Keratinocyte (primary cell): ENCODE measurements around the gene ZNF831. TPM values are rescaled to one million over a fixed set of nuclear protein-coding genes. Genes with fewer than 3 reads are reported as not detected.

Experiments used
- DNase-seq: peaks from one replicate; pipeline ENCODE4 v3.0.0-alpha.2; 2011; ENCODE audit warnings: low read depth, missing footprints, low spot score
- FAIRE-seq: peaks from 2 replicates; lab custom pipeline; 2011; peaks lifted over from hg19 to GRCh38; lab: Jason Lieb, UNC
- H2AFZ ChIP-seq: 2 replicates; pipeline ENCODE4 v1.6.0; 2012; ENCODE audit warnings: low read length, control low read depth, inconsistent platforms; ENCODE audit not compliant: control insufficient read depth
- H3K27ac ChIP-seq: 2 replicates; pipeline ENCODE4 v1.5.1; 2011; ENCODE audit warnings: low read length; ENCODE audit not compliant: control insufficient read depth, insufficient read depth
- H3K27me3 ChIP-seq: 3 replicates; pipeline ENCODE4 v1.6.0; 2011; ENCODE audit warnings: low read length; ENCODE audit not compliant: control insufficient read depth, insufficient read depth; ENCODE audit errors: extremely low read depth
- H3K36me3 ChIP-seq, 2 experiments: 2 replicates in 1 of 2; 3 replicates in 1 of 2; pipeline ENCODE4 v1.5.1; 2011; ENCODE audit warnings: low read length in 2 of 2, mild to moderate bottlenecking in 1 of 2; ENCODE audit not compliant: control insufficient read depth in 2 of 2, insufficient read depth in 2 of 2; ENCODE audit errors: extremely low read depth in 1 of 2
- H3K4me1 ChIP-seq: 3 replicates; pipeline ENCODE4 v1.5.1; 2011; ENCODE audit warnings: low read length; ENCODE audit not compliant: control insufficient read depth, insufficient read depth; ENCODE audit errors: extremely low read depth
- H3K4me2 ChIP-seq: 3 replicates; pipeline ENCODE4 v1.6.0; 2011; ENCODE audit warnings: low read depth, low read length; ENCODE audit not compliant: control insufficient read depth, insufficient read depth; ENCODE audit errors: extremely low read depth
- H3K4me3 ChIP-seq, 3 experiments: fragments of 200-600 bp in 1 of 3; sonication (generic) in 1 of 3; 2 replicates in 2 of 3; 3 replicates in 1 of 3; pipeline ENCODE4 v1.5.1; 2011 to 2016; ENCODE audit warnings: low read length in 3 of 3, mild to moderate bottlenecking in 3 of 3, control low read depth in 2 of 3, inconsistent platforms in 1 of 3, low read depth in 1 of 3, mixed read lengths in 1 of 3, mixed run types in 1 of 3, moderate library complexity in 1 of 3; ENCODE audit not compliant: control insufficient read depth in 2 of 3, insufficient read depth in 2 of 3; ENCODE audit errors: extremely low read depth in 1 of 3
- H3K79me2 ChIP-seq: 2 replicates; pipeline ENCODE4 v1.6.0; 2012; ENCODE audit warnings: low read length; ENCODE audit not compliant: control insufficient read depth, insufficient read depth
- H3K9ac ChIP-seq: 3 replicates; pipeline ENCODE4 v1.6.0; 2011; ENCODE audit warnings: low read length; ENCODE audit not compliant: control insufficient read depth, insufficient read depth; ENCODE audit errors: extremely low read depth
- H3K9me1 ChIP-seq: 3 replicates; pipeline ENCODE4 v1.6.0; 2011; ENCODE audit warnings: low read length; ENCODE audit not compliant: control insufficient read depth, insufficient read depth; ENCODE audit errors: extremely low read depth
- H3K9me3 ChIP-seq: 2 replicates; pipeline ENCODE4 v1.5.1; 2012; ENCODE audit warnings: low read depth, low read length; ENCODE audit not compliant: control insufficient read depth
- H4K20me1 ChIP-seq: 3 replicates; pipeline ENCODE4 v1.6.0; 2011; ENCODE audit warnings: low read length; ENCODE audit not compliant: control insufficient read depth, insufficient read depth; ENCODE audit errors: extremely low read depth
- EZH2 ChIP-seq: IDR thresholded peaks from one replicate; pipeline ENCODE4 v1.6.1; 2012; ENCODE audit warnings: inconsistent platforms, mild to moderate bottlenecking, low read length, moderate library complexity
- dilution Hi-C: fragments of 300-500 bp; cut with MboI; formaldehyde crosslinking; loops from one replicate; pipeline ENCODE4 v1.7.0; 2020; ENCODE audit warnings: low sequenced_read_pairs; ENCODE audit not compliant: extremely low pct_ligation_motif_present
- polyA plus RNA-seq, 5 experiments: library from polyadenylated mRNA; depleted of rRNA in 3 of 5; stranded (reverse) in 3 of 5; stranded (forward) in 1 of 5; unstranded in 1 of 5; fragments of >200 nt; gene quantifications; 1 replicate in 1 of 5; 2 replicates in 3 of 5; 3 replicates in 1 of 5; pipeline versions ENCODE4 v1.2.1 to v1.2.3, GENCODE V29; 2011 to 2012; ENCODE audit warnings: missing spikeins in 2 of 5, low read depth in 1 of 5, low replicate concordance in 1 of 5
- TF ChIP-seq, protein P1 (sequence below), 3 experiments: IDR thresholded peaks in 1 of 3; conservative IDR thresholded peaks in 1 of 3; optimal IDR thresholded peaks in 1 of 3; 2 replicates in 2 of 3; 3 replicates in 1 of 3; pipeline versions ENCODE3 to v1.5.1; 2011; ENCODE audit warnings: low read length in 3 of 3, mild to moderate bottlenecking in 3 of 3, moderate library complexity in 2 of 3, control low read depth in 1 of 3, inconsistent platforms in 1 of 3; ENCODE audit not compliant: insufficient read depth in 2 of 3; ENCODE audit errors: extremely low read depth in 1 of 3

ZNF831 gene
- polyA plus RNA-seq, 1 donor (not counting 4 experiments of a cell fraction or from before 2014, with no cell fraction given): not detected

DNA sequence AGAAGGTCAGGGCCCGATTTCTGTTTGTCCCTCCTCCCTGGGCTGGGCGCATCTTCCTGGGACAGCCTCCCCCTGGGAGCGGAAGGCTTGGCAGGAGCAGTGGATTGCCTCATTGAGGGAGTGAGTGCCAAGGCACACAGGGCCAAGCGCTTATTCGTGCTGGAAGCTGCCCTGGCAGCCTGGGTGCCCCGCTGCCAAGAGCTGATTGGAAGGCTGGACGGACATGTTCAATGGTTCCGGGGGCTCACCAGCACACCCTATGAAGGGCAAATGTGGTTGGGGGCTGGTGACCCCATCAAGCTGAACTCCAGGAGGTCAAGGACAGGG is 10.3 kb upstream of the ZNF831 start:
- H3K9me1 ChIP-seq: no peaks in the 10 kb centered on the region
- no peak overlapping the region for H2AFZ ChIP-seq
- no peaks in the 10 kb centered on the region for H3K9me3 ChIP-seq
- H3K4me1 ChIP-seq: no peaks in the 10 kb centered on the region
- no peak overlapping the region for H3K4me3 ChIP-seq
- H3K27ac ChIP-seq: no peak overlapping the region
- FAIRE-seq: no peak
- H3K36me3 ChIP-seq: no peaks in the 10 kb centered on the region
- TF ChIP-seq EZH2: no peak
- TF ChIP-seq, protein P1, sequence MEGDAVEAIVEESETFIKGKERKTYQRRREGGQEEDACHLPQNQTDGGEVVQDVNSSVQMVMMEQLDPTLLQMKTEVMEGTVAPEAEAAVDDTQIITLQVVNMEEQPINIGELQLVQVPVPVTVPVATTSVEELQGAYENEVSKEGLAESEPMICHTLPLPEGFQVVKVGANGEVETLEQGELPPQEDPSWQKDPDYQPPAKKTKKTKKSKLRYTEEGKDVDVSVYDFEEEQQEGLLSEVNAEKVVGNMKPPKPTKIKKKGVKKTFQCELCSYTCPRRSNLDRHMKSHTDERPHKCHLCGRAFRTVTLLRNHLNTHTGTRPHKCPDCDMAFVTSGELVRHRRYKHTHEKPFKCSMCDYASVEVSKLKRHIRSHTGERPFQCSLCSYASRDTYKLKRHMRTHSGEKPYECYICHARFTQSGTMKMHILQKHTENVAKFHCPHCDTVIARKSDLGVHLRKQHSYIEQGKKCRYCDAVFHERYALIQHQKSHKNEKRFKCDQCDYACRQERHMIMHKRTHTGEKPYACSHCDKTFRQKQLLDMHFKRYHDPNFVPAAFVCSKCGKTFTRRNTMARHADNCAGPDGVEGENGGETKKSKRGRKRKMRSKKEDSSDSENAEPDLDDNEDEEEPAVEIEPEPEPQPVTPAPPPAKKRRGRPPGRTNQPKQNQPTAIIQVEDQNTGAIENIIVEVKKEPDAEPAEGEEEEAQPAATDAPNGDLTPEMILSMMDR (optimal IDR thresholded peaks at IDR 0.05 in 1 of 3, IDR thresholded peaks at IDR 0.05 in 1 of 3, conservative IDR thresholded peaks at IDR 0.05 in 1 of 3; ENCODE audit: extremely low read depth in 1 of 3, insufficient read depth in 2 of 3, low read length in 3 of 3): no peak
- no peak overlapping the region for H3K9ac ChIP-seq
- peaks cover 63% of the 10 kb centered on the region for H3K27me3 ChIP-seq
- no peak overlapping the region for H3K4me2 ChIP-seq
- no peaks in the 10 kb centered on the region for H4K20me1 ChIP-seq
- no peaks in the 10 kb centered on the region for H3K79me2 ChIP-seq
- dilution Hi-C loops: no loop called here
- no peak for DNase-seq

DNA sequence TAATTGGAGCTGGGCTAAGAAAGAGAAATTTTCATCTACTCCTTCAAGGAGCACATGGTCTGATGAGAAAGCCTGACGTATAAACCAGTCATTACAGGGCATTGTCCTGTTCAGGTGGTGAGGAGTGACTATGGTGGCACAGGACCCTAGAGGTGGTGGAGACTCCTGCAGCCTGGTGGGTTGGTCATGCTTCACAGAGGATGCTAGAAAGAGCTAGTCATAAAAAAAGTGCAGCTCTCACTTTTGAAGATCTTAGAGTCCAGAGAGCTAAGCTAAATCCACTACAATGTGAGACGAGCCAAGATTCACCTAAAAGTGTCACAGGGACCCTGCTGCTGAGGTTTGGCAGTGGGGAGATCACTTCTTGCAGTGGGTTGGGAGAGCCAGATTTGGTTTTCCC is 9.8 kb upstream of the ZNF831 start:
- Histone ChIP-seq H3K27me3 (peaks cover 63% of the 10 kb centered on the region), H2AFZ (no peak overlapping the region), H3K4me2 (no peak overlapping the region), H3K36me3 (no peaks in the 10 kb centered on the region), H3K9ac (no peak overlapping the region), H3K79me2 (no peaks in the 10 kb centered on the region), H3K9me3 (no peaks in the 10 kb centered on the region), H3K27ac (no peak overlapping the region), H3K4me3 (no peak overlapping the region), H3K9me1 (no peaks in the 10 kb centered on the region), H4K20me1 (no peaks in the 10 kb centered on the region), H3K4me1 (no peaks in the 10 kb centered on the region)
- FAIRE-seq: no peak
- no peak for DNase-seq
- dilution Hi-C loops: no loop called here
- TF ChIP-seq, protein P1 (optimal IDR thresholded peaks at IDR 0.05 in 1 of 3, IDR thresholded peaks at IDR 0.05 in 1 of 3, conservative IDR thresholded peaks at IDR 0.05 in 1 of 3; ENCODE audit: extremely low read depth in 1 of 3, insufficient read depth in 2 of 3, low read length in 3 of 3): no peak
- TF ChIP-seq EZH2: no peak
